SKM-1 (cell line): ENCODE data around the gene C15orf62.

Source experiments
- DNase-seq: peaks from one replicate; lab custom pipeline; 2025; ENCODE audit not compliant: unreplicated experiment; lab: John Stamatoyannopoulos, UW

C15orf62 gene, protein sequence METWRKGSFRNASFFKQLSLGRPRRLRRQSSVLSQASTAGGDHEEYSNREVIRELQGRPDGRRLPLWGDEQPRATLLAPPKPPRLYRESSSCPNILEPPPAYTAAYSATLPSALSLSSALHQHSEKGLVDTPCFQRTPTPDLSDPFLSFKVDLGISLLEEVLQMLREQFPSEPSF

DNA sequence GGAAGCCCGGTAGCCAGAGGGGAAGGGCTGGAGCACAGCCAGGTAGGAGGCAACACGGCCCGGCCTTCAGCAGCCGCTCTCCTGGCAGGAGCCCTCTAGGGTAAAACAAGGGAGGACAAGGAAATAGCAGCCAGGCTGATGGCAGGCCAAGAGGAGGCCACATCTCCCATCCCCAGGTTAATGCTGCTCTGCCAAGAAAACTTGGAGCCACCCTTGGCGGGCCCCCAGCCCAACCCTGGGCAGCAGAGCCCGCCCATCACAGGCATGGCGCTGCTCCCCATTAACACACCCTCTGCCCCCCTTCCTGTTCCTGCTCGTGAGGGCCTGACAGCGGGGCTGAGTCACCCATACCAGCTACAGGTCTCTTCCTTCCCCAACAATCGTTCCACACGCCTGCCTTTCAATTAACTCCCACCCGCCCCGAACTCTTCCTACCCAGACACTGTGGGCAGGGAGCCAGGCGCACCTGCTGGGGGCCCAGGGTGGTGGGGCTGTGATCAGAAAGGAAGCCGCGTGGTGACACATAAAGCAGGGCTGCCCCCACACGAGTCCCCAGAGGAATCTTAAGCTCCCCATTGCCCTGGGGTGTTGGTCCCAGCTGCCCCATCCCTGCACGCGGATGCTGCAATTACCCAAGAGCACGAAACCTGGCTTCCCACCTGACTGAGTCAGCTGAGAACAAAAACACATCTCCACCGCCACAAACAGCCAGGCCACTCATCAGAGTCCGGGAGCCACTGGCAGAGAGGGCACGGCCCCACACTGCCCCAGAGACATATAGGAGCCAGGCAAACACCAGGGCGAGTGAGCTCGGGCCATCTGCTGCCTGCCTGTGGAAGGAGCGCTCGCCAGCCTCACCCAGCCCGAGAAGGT is at the start of gene C15orf62:
Gene C15orf62 (plus strand): TSS at position 707 of the 873 bp plus-strand sequence. CDS start 516 bp downstream, outside the sequence.
- no peak for DNase-seq

DNA sequence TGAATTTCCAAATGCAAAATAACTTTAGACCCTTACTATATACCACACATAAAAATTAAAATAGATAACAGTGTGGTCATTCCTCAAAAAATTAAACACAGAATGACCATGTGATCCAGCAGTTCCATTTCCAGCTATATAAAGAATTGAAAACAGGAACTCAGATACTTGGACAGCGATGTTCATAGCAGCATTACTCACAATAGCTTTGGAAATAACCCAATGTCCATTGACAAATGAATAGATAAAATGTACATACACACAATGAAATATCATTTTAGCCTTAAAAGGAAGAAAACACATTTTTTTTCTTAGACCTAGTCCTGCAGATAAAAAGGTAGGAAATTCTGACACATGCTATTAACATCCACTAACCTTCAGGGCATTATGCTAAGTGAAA is 48.1 kb upstream of the C15orf62 start:
- DNase-seq: no peak

- no peak for DNase-seq
Measured at GRCh38 chr15:40722354-40722753, 47.4 kb upstream of the C15orf62 start.

DNA sequence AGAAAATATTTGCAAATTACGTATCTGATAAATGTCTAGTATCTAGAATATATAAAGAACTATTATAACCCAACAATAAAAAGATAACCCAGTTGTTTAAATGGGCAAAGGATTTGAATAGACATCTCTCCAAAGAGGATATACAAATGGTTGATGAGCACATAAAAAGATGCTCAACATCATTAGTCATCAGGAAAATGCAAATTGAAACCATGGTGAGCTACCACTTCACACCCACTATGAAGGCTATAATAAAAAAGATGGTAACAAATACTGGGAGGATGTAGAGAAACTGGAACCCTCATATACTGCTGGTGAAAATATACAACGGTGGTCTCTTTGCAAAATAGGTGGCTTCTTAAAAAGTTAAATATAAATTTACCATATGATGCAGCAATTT is 46.8 kb upstream of the C15orf62 start:
- DNase-seq: no peak

- no peak for DNase-seq
Measured at GRCh38 chr15:40723919-40724318, 45.9 kb upstream of the C15orf62 start.

DNA sequence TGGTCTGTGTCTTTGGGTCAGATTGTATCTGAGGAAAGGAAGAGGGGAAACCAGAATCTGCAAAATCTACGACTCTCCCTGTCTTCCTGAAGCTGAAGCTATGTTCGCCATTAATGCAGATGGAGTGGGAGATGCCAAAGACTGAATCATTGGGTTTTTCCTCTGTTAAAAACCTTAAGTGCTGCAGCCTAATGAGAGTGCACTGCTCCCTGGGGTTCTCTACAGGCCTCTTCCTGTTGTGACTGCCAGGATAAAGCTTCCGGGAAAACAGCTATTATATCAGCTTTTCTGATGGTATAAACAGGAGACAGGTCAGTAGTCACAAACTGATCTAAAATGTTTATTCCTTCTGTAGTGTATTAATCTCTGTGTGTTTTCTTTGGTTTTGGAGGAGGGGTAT is 38.7 kb upstream of the C15orf62 start:
- no peak for DNase-seq

GRCh38 chr15:40736575-40736974 is 33.2 kb upstream of the C15orf62 start:
- DNase-seq: no peak

DNA sequence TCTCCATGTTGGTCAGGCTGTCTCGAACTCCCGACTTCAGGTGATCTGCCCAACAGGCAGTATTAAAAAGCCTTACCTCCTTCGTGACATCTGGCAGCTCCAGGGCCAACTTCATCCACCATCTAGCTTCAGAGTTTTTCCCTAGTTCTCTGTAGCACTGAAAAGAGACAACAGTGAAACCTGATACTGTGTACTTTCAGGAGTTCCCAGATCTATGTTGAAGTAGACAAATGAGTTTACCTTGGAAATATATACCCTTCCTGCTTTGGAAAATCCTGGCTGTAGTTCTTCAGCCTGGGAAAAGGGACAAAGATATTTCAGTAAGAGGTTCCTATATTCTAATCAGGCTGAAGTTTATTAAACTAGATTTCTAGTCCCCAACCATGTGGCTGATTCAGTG is 32.7 kb upstream of the C15orf62 start:
- no peak for DNase-seq

- DNase-seq: no peak
Measured at GRCh38 chr15:40739047-40739446, 30.7 kb upstream of the C15orf62 start.

- DNase-seq: no peak
Measured at GRCh38 chr15:40739854-40740253, 29.9 kb upstream of the C15orf62 start.

GRCh38 chr15:40743485-40743901 is 26.3 kb upstream of the C15orf62 start:
- no peak for DNase-seq

- DNase-seq: peak; percentile 31
Measured at GRCh38 chr15:40743921-40744814, 25.6 kb upstream of the C15orf62 start.

DNA sequence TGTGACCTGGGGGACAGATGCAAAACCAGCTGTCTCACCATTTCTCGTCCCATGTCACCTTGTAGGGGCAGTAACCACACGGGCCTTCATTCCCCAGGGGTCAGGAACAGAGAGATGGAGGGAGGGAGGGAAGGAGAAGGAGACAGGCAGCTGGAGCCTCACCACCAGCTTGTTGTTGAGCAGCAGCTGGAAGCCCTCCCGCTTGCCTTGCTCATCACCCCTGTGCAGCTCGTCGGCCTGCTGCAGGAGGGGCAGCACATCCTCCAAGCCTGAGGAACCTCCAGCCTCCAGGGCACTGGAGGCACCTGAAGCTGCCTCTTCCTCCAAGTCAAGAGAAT is 25.0 kb upstream of the C15orf62 start:
- DNase-seq: no peak

- peak; percentile 53 for DNase-seq
Measured at GRCh38 chr15:40746916-40747418, 22.8 kb upstream of the C15orf62 start.

- no peak for DNase-seq
Measured at GRCh38 chr15:40747685-40748631, 21.8 kb upstream of the C15orf62 start.

GRCh38 chr15:40749151-40749630 is 20.6 kb upstream of the C15orf62 start:
- no peak for DNase-seq

DNA sequence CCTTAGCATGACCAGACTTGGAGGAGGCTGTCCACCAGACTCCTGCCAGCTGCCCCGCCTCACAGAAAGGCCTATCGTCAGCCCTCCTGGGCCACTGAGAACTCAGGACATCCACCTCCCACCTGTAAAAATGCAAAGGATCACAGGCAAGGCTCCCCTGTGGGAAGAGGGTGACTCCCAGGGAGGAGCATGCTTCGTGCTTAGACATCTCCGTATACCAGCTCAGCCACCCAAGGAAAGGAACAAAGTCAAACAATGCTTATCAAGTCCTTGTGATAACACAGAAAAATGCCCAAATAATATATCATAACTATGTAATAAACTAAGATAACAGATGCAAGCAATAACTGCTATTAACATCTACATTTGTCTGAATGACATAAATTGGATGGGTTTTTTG is 18.9 kb upstream of the C15orf62 start:
- no peak for DNase-seq

DNA sequence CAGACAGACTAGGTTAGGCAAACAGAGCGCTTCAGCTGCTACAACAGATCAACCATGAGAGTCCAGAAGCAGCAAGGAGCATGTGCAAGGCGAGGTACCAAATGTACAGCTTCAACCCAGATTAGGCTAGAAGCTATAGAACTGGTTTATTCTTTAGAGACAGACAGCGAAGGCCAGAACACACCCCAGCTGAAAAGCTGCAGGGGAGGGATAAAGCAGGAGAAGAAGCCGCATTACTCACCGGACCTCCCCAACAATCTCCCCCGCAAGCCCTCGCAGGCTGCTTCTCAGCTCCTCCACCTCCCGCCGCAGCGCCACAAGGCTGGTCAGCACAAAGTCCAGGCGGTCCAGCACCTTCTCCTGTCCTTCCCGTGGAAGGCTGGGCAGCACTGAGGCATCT is 18.0 kb upstream of the C15orf62 start:
- DNase-seq: no peak

- DNase-seq: no peak
Measured at GRCh38 chr15:40754574-40754882, 15.3 kb upstream of the C15orf62 start.
